ENCODE measurements around the gene CD180. TPM values are rescaled to one million over a fixed set of nuclear protein-coding genes. Genes with fewer than 3 reads are reported as not detected.

The CD180 gene
- total RNA-seq, 1 experiment from 2014 or later: not detected

DNA sequence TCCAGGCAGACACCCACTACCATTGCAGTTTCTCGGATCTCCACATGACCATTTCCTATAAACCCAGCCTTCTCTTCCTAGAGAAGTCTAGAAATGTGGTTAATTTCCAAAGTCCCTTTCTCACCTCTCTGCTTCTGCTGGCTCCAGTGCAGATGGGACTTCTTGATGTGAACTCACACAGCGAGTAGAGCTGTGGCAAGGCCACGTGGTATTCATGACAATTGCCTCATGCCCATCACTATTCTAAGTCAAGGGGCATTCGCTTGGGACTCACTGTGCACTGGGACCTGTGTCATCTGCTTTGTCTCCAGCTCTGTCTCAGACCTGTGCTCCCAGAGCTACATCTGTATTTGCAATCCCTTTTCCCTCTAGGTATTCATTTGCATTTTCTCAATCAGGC is 6.2 kb downstream of the CD180 start:
- Mint-ChIP-seq H3K36me3 (ENCODE audit: insufficient read depth, unreplicated experiment) (no peaks in the 10 kb centered on the region), H3K4me1 (ENCODE audit: low read depth, unreplicated experiment) (no peaks in the 10 kb centered on the region), H3K4me3 (ENCODE audit: unreplicated experiment) (no peak overlapping the region), H3K9me3 (ENCODE audit: unreplicated experiment) (no peaks in the 10 kb centered on the region), H3K27ac (ENCODE audit: unreplicated experiment) (no peak overlapping the region), H3K27me3 (ENCODE audit: insufficient read depth, unreplicated experiment) (peaks cover 3% of the 10 kb centered on the region)
- Histone ChIP-seq H3K36me3 (ENCODE audit: control insufficient read depth, insufficient read depth, low read length) (no peaks in the 10 kb centered on the region), H3K4me3 (ENCODE audit: low read depth, low read length) (no peak overlapping the region), H3K9me3 (no peaks in the 10 kb centered on the region), H3K27me3 (replicated peaks; ENCODE audit: control insufficient read depth, insufficient read depth, low read length) (no peaks in the 10 kb centered on the region), H3K4me1 (no peaks in the 10 kb centered on the region)
- BruUV-seq (replicated peaks): no TSS peak
- TF ChIP-seq, protein P1, sequence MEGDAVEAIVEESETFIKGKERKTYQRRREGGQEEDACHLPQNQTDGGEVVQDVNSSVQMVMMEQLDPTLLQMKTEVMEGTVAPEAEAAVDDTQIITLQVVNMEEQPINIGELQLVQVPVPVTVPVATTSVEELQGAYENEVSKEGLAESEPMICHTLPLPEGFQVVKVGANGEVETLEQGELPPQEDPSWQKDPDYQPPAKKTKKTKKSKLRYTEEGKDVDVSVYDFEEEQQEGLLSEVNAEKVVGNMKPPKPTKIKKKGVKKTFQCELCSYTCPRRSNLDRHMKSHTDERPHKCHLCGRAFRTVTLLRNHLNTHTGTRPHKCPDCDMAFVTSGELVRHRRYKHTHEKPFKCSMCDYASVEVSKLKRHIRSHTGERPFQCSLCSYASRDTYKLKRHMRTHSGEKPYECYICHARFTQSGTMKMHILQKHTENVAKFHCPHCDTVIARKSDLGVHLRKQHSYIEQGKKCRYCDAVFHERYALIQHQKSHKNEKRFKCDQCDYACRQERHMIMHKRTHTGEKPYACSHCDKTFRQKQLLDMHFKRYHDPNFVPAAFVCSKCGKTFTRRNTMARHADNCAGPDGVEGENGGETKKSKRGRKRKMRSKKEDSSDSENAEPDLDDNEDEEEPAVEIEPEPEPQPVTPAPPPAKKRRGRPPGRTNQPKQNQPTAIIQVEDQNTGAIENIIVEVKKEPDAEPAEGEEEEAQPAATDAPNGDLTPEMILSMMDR (IDR thresholded peaks at IDR 0.05; ENCODE audit: insufficient read depth in 1 of 2, low read depth in 1 of 2, low read length in 1 of 2, severe bottlenecking in 1 of 2, unreplicated experiment in 1 of 2): no peak
- no peak for DNase-seq
- intact Hi-C loops (cut with micrococcal nuclease; ENCODE audit: unreplicated experiment): no loop called here
- ChIA-PET POLR2A (no interaction called here), CTCF (no interaction called here)

DNA sequence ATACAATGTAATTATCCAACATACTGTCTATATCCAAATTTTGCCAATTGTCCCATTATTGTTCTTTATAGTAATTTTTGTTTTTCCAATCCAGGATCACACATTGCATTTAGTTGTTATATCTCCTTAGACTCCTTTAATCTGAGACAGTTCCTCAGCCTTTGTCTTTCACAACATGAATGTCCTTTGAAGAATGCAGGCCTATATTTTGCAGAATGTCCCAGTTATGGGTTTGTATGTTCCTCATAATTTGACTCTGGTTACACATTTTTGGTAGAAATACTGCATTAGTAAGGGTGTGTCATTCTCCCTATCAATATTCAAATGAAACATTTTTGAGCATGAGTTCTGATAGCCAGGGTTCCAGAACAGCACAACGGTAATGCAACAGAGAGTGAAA is 6.7 kb downstream of the CD180 start:
- Mint-ChIP-seq H3K27ac (ENCODE audit: unreplicated experiment) (no peak overlapping the region), H3K27me3 (ENCODE audit: insufficient read depth, unreplicated experiment) (peaks cover 5% of the 10 kb centered on the region), H3K36me3 (ENCODE audit: insufficient read depth, unreplicated experiment) (no peaks in the 10 kb centered on the region), H3K4me1 (ENCODE audit: low read depth, unreplicated experiment) (no peaks in the 10 kb centered on the region), H3K4me3 (ENCODE audit: unreplicated experiment) (no peak overlapping the region), H3K9me3 (ENCODE audit: unreplicated experiment) (no peaks in the 10 kb centered on the region)
- ChIA-PET POLR2A (no interaction called here), CTCF (no interaction called here)
- Histone ChIP-seq H3K27me3 (replicated peaks; ENCODE audit: control insufficient read depth, insufficient read depth, low read length) (no peaks in the 10 kb centered on the region), H3K36me3 (ENCODE audit: control insufficient read depth, insufficient read depth, low read length) (no peaks in the 10 kb centered on the region), H3K4me3 (ENCODE audit: low read depth, low read length) (no peak overlapping the region), H3K9me3 (no peaks in the 10 kb centered on the region), H3K4me1 (no peaks in the 10 kb centered on the region)
- TF ChIP-seq, protein P1 (IDR thresholded peaks at IDR 0.05; ENCODE audit: insufficient read depth in 1 of 2, low read depth in 1 of 2, low read length in 1 of 2, severe bottlenecking in 1 of 2, unreplicated experiment in 1 of 2): no peak
- no TSS peak for BruUV-seq (replicated peaks)
- intact Hi-C loops (cut with micrococcal nuclease; ENCODE audit: unreplicated experiment): no loop called here
- no peak for DNase-seq

DNA sequence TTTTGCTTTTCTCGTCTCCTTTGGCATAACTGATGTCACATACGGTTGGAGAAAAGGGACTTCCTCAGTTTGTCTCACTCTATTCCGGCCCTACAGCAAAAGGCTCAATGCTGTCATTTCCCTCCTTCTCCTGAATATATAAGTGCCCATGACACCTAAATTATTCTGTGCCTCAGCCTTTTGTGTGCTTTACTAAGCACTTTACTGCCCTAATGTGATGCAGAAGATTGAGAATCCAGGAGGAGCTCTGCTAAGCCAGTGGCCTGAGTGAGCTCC is 7.6 kb downstream of the CD180 start:
- intact Hi-C loops (cut with micrococcal nuclease; ENCODE audit: unreplicated experiment): no loop called here
- POLR2A ChIA-PET: no interaction called here
- H3K36me3 ChIP-seq (ENCODE audit: control insufficient read depth, insufficient read depth, low read length): no peaks in the 10 kb centered on the region
- H3K9me3 Mint-ChIP-seq (ENCODE audit: unreplicated experiment): no peaks in the 10 kb centered on the region
- no peaks in the 10 kb centered on the region for H3K4me1 ChIP-seq
- no peak overlapping the region for H3K4me3 Mint-ChIP-seq (ENCODE audit: unreplicated experiment)
- H3K4me1 Mint-ChIP-seq (ENCODE audit: low read depth, unreplicated experiment): no peaks in the 10 kb centered on the region
- no peak overlapping the region for H3K4me3 ChIP-seq (ENCODE audit: low read depth, low read length)
- BruUV-seq (replicated peaks): no TSS peak
- peaks cover 5% of the 10 kb centered on the region for H3K27me3 Mint-ChIP-seq (ENCODE audit: insufficient read depth, unreplicated experiment)
- no peaks in the 10 kb centered on the region for H3K27me3 ChIP-seq (replicated peaks; ENCODE audit: control insufficient read depth, insufficient read depth, low read length)
- CTCF ChIA-PET: no interaction called here
- no peaks in the 10 kb centered on the region for H3K36me3 Mint-ChIP-seq (ENCODE audit: insufficient read depth, unreplicated experiment)
- no peak overlapping the region for H3K27ac Mint-ChIP-seq (ENCODE audit: unreplicated experiment)
- H3K9me3 ChIP-seq: no peaks in the 10 kb centered on the region
- DNase-seq: no peak
- TF ChIP-seq, protein P1 (IDR thresholded peaks at IDR 0.05; ENCODE audit: insufficient read depth in 1 of 2, low read depth in 1 of 2, low read length in 1 of 2, severe bottlenecking in 1 of 2, unreplicated experiment in 1 of 2): no peak

Data from Caco-2 (cell line).